SK-N-SH treated with all-trans-retinoic acid at 6 μM for 48 hours (cell line): Measurements from ENCODE around the gene SMARCA2.

Experiments
- ATAC-seq: fragments of 200-7000 bp; cut with Tn5 transposase; 3 replicates; pipeline ENCODE4 v1.9.1; 2020; ENCODE audit warnings: mild to moderate bottlenecking, moderate library complexity
- ARNTL ChIP-seq: fragments of 450-650 bp; formaldehyde crosslinking; IDR thresholded peaks from 2 replicates; pipeline ENCODE4 v1.5.0; 2020; ENCODE audit warnings: low read depth, mild to moderate bottlenecking, moderate library complexity, borderline replicate concordance
- BACH2 ChIP-seq: fragments of 250-450 bp; sonication (Bioruptor Pico); IDR thresholded peaks from 2 replicates; pipeline ENCODE4 v1.9.0; 2021; ENCODE audit warnings: mild to moderate bottlenecking, borderline replicate concordance
- CREB5 ChIP-seq: fragments of 250-450 bp; sonication (Bioruptor Pico); IDR thresholded peaks from 2 replicates; pipeline ENCODE4 v1.5.1; 2020; ENCODE audit warnings: low read depth, mild to moderate bottlenecking, moderate library complexity
- CSDC2 ChIP-seq: fragments of 250-450 bp; sonication (Bioruptor Pico); IDR thresholded peaks from 2 replicates; pipeline ENCODE4 v1.5.0; 2020; ENCODE audit warnings: mild to moderate bottlenecking, moderate library complexity
- CSRNP3 ChIP-seq: fragments of 250-450 bp; sonication (Bioruptor Pico); IDR thresholded peaks from 2 replicates; pipeline ENCODE4 v1.5.1; 2021; ENCODE audit warnings: mild to moderate bottlenecking, moderate library complexity
- ESRRG ChIP-seq: fragments of 250-450 bp; sonication (Bioruptor Pico); IDR thresholded peaks from 2 replicates; pipeline ENCODE4 v1.6.1; 2021; ENCODE audit warnings: mild to moderate bottlenecking
- GLIS3 ChIP-seq: fragments of 250-450 bp; sonication (Bioruptor Pico); IDR thresholded peaks from 2 replicates; pipeline ENCODE4 v1.5.0; 2020; ENCODE audit warnings: mild to moderate bottlenecking, moderate library complexity
- OSR1 ChIP-seq: fragments of 250-450 bp; sonication (Bioruptor Pico); IDR thresholded peaks from 2 replicates; pipeline ENCODE4 v1.8.0; 2022; ENCODE audit warnings: moderate library complexity, mild to moderate bottlenecking, inconsistent platforms
- POU6F1 ChIP-seq: fragments of 250-450 bp; sonication (Bioruptor Pico); IDR thresholded peaks from 2 replicates; pipeline ENCODE4 v1.8.0; 2021; ENCODE audit warnings: low read depth, mild to moderate bottlenecking, moderate library complexity, borderline replicate concordance
- PPARA ChIP-seq: fragments of 250-450 bp; sonication (Bioruptor Pico); IDR thresholded peaks from 2 replicates; pipeline ENCODE4 v1.5.0; 2020; ENCODE audit warnings: mild to moderate bottlenecking, borderline replicate concordance
- RARB ChIP-seq: fragments of 250-450 bp; sonication (Bioruptor Pico); IDR thresholded peaks from 2 replicates; pipeline ENCODE4 v1.8.0; 2021; ENCODE audit warnings: mild to moderate bottlenecking, moderate library complexity
- SNAI2 ChIP-seq: fragments of 250-450 bp; sonication (Bioruptor Pico); IDR thresholded peaks from 2 replicates; pipeline ENCODE4 v1.5.0; 2020; ENCODE audit warnings: mild to moderate bottlenecking, moderate library complexity
- TCF4 ChIP-seq: fragments of 250-450 bp; sonication (Bioruptor Pico); IDR thresholded peaks from 2 replicates; pipeline ENCODE4 v1.8.0; 2021; ENCODE audit warnings: mild to moderate bottlenecking, moderate library complexity, borderline replicate concordance
- TOX ChIP-seq: fragments of 250-450 bp; sonication (Bioruptor Pico); IDR thresholded peaks from 2 replicates; pipeline ENCODE4 v1.8.0; 2021; ENCODE audit warnings: mild to moderate bottlenecking, moderate library complexity, borderline replicate concordance
- TSHZ2 ChIP-seq: fragments of 250-450 bp; sonication (Bioruptor Pico); IDR thresholded peaks from 2 replicates; pipeline ENCODE4 v1.5.0; 2020; ENCODE audit warnings: mild to moderate bottlenecking, moderate library complexity
- ZC3H10 ChIP-seq: fragments of 250-450 bp; sonication (Bioruptor Pico); IDR thresholded peaks from 2 replicates; pipeline ENCODE4 v1.5.1; 2021; ENCODE audit warnings: mild to moderate bottlenecking, moderate library complexity
- ZFP3 ChIP-seq: fragments of 250-450 bp; sonication (Bioruptor Pico); IDR thresholded peaks from 2 replicates; pipeline ENCODE4 v1.5.0; 2020; ENCODE audit warnings: mild to moderate bottlenecking, moderate library complexity
- ZFP30 ChIP-seq: fragments of 450-650 bp; formaldehyde crosslinking; IDR thresholded peaks from 2 replicates; pipeline ENCODE4 v1.5.0; 2022; ENCODE audit warnings: mild to moderate bottlenecking, moderate library complexity
- ZNF70 ChIP-seq: fragments of 450-650 bp; formaldehyde crosslinking; IDR thresholded peaks from 2 replicates; pipeline ENCODE4 v1.5.0; 2020; ENCODE audit warnings: mild to moderate bottlenecking, moderate library complexity
- ZNF8 ChIP-seq: fragments of 450-650 bp; formaldehyde crosslinking; IDR thresholded peaks from 2 replicates; pipeline ENCODE4 v1.5.0; 2020; ENCODE audit warnings: mild to moderate bottlenecking, moderate library complexity
- TF ChIP-seq, protein P1 (sequence below): fragments of 250-450 bp; sonication (Bioruptor Pico); IDR thresholded peaks from 2 replicates; pipeline ENCODE4 v1.8.0; 2020; ENCODE audit warnings: mild to moderate bottlenecking, moderate library complexity, borderline replicate concordance

The SMARCA2 gene

GRCh38 chr9:2018162-2018643 is 3.1 kb downstream of the SMARCA2 start:
- no peak for ATAC-seq
- TF ChIP-seq ESRRG, result no peak
- no peak for TF ChIP-seq GLIS3 (CRISPR knock-in tag)
- no peak for TF ChIP-seq CSDC2 (CRISPR knock-in tag)
- no peak for TF ChIP-seq ZFP30 (CRISPR knock-in tag)
- TF ChIP-seq ZNF8 (CRISPR knock-in tag), result no peak
- TF ChIP-seq, protein P1, sequence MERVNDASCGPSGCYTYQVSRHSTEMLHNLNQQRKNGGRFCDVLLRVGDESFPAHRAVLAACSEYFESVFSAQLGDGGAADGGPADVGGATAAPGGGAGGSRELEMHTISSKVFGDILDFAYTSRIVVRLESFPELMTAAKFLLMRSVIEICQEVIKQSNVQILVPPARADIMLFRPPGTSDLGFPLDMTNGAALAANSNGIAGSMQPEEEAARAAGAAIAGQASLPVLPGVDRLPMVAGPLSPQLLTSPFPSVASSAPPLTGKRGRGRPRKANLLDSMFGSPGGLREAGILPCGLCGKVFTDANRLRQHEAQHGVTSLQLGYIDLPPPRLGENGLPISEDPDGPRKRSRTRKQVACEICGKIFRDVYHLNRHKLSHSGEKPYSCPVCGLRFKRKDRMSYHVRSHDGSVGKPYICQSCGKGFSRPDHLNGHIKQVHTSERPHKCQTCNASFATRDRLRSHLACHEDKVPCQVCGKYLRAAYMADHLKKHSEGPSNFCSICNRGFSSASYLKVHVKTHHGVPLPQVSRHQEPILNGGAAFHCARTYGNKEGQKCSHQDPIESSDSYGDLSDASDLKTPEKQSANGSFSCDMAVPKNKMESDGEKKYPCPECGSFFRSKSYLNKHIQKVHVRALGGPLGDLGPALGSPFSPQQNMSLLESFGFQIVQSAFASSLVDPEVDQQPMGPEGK (CRISPR knock-in tag), result no peak
- TF ChIP-seq RARB (CRISPR knock-in tag), result no peak
- no peak for TF ChIP-seq ZFP3 (CRISPR knock-in tag)
- TF ChIP-seq TCF4 (CRISPR knock-in tag), result no peak

- no peak for TF ChIP-seq CREB5 (CRISPR knock-in tag)
- no peak for TF ChIP-seq TOX
- no peak for TF ChIP-seq ZNF70 (CRISPR knock-in tag)
- no peak for TF ChIP-seq POU6F1
- TF ChIP-seq ARNTL, result no peak
- TF ChIP-seq ZC3H10, result no peak
Measured at GRCh38 chr9:2018764-2019558, 3.8 kb downstream of the SMARCA2 start.

GRCh38 chr9:2019723-2020122 is 4.6 kb downstream of the SMARCA2 start:
- ATAC-seq, result no peak
- TF ChIP-seq GLIS3 (CRISPR knock-in tag) (no peak), SNAI2 (CRISPR knock-in tag) (no peak), ZFP30 (CRISPR knock-in tag) (no peak), TOX (no peak), CREB5 (CRISPR knock-in tag) (no peak), ARNTL (no peak), CSRNP3 (CRISPR knock-in tag) (no peak), PPARA (no peak), ESRRG (no peak), TCF4 (CRISPR knock-in tag) (no peak), TSHZ2 (CRISPR knock-in tag) (no peak), ZNF70 (CRISPR knock-in tag) (no peak), BACH2 (CRISPR knock-in tag) (no peak), CSDC2 (CRISPR knock-in tag) (no peak), OSR1 (no peak)
- TF ChIP-seq, protein P1 (CRISPR knock-in tag), result no peak

More at GRCh38 chr9:2018764-2019558, 3.8 kb downstream of the SMARCA2 start:
- ATAC-seq, result no peak
